ENCODE results near the gene FYCO1.

FYCO1 gene

DNA sequence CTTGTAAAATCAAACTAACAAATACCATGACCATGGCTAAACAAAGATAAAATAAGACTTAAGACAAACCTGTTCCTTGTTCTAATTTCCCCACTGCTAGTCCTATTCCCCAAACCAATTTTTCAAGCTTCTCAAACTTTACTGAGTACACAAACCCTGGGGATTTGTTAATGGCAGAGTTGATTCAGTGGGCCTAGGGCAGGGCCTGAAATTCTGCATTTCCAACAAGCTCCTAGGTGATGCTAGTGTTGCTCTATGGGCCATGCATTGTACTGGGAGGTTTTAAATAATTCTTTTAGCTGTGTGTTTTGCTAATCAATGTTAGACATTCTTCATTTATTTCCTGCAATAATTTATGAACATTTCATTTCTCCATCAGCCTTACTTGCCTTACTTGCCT, 122.6 kb downstream of the FYCO1 start:
- DNase-seq, result no peak
- no peaks in the 10 kb centered on the region for H3K36me3 ChIP-seq
- H3K9me3 ChIP-seq (ENCODE audit: severe bottlenecking), result peaks cover 4% of the 10 kb centered on the region
- no peaks in the 10 kb centered on the region for H3K27me3 ChIP-seq (ENCODE audit: insufficient read depth, low read depth, severe bottlenecking)
- TF ChIP-seq, protein P1, sequence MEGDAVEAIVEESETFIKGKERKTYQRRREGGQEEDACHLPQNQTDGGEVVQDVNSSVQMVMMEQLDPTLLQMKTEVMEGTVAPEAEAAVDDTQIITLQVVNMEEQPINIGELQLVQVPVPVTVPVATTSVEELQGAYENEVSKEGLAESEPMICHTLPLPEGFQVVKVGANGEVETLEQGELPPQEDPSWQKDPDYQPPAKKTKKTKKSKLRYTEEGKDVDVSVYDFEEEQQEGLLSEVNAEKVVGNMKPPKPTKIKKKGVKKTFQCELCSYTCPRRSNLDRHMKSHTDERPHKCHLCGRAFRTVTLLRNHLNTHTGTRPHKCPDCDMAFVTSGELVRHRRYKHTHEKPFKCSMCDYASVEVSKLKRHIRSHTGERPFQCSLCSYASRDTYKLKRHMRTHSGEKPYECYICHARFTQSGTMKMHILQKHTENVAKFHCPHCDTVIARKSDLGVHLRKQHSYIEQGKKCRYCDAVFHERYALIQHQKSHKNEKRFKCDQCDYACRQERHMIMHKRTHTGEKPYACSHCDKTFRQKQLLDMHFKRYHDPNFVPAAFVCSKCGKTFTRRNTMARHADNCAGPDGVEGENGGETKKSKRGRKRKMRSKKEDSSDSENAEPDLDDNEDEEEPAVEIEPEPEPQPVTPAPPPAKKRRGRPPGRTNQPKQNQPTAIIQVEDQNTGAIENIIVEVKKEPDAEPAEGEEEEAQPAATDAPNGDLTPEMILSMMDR (IDR thresholded peaks at IDR 0.05; ENCODE audit: low read depth, low read length), result no peak
- H3K4me3 ChIP-seq (ENCODE audit: low read depth, low read length), result no peak overlapping the region
- no peak overlapping the region for H3K27ac ChIP-seq

DNA sequence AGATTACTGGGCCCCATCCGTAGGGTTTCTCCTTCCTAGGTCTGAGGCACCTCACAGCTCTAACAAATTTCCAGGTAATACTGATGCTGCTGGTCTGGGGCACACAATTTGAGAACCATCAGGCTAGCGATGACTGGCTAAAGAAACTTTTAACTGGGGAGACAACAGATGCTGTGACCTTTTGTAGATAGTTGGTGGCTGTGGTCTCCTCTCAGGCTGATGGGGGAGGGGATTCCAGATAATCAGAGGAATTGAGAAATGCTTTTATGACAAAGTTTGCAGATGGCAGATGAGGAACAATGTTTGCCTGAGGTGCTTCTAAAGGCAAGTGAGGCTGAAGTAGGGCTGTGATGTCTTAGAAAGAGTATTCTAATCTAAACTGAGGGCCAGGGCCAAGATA, 123.1 kb downstream of the FYCO1 start:
- no peak for DNase-seq
- Histone ChIP-seq H3K9me3 (ENCODE audit: severe bottlenecking) (peaks cover 4% of the 10 kb centered on the region), H3K27me3 (ENCODE audit: insufficient read depth, low read depth, severe bottlenecking) (no peaks in the 10 kb centered on the region), H3K27ac (no peak overlapping the region), H3K4me3 (ENCODE audit: low read depth, low read length) (no peak overlapping the region), H3K36me3 (no peaks in the 10 kb centered on the region)
- TF ChIP-seq, protein P1 (IDR thresholded peaks at IDR 0.05; ENCODE audit: low read depth, low read length), result no peak

- no peaks in the 10 kb centered on the region for H3K36me3 ChIP-seq
- no peak overlapping the region for H3K27ac ChIP-seq
- H3K4me3 ChIP-seq (ENCODE audit: low read depth, low read length), result no peak overlapping the region
- no peaks in the 10 kb centered on the region for H3K27me3 ChIP-seq (ENCODE audit: insufficient read depth, low read depth, severe bottlenecking)
- TF ChIP-seq, protein P1 (IDR thresholded peaks at IDR 0.05; ENCODE audit: low read depth, low read length), result no peak
- peaks cover 4% of the 10 kb centered on the region for H3K9me3 ChIP-seq (ENCODE audit: severe bottlenecking)
- DNase-seq, result no peak
These were observed 123.8 kb downstream of the FYCO1 start for GRCh38 chr3:45871780-45872179.

GRCh38 chr3:45870099-45870498, 125.5 kb downstream of the FYCO1 start:
- DNase-seq, result no peak
- no peaks in the 10 kb centered on the region for H3K36me3 ChIP-seq
- H3K27me3 ChIP-seq (ENCODE audit: insufficient read depth, low read depth, severe bottlenecking), result no peaks in the 10 kb centered on the region
- H3K4me3 ChIP-seq (ENCODE audit: low read depth, low read length), result no peak overlapping the region
- TF ChIP-seq, protein P1 (IDR thresholded peaks at IDR 0.05; ENCODE audit: low read depth, low read length), result no peak
- no peak overlapping the region for H3K27ac ChIP-seq
- peaks cover 4% of the 10 kb centered on the region for H3K9me3 ChIP-seq (ENCODE audit: severe bottlenecking)

- H3K4me3 ChIP-seq (ENCODE audit: low read depth, low read length), result no peak overlapping the region
- no peak overlapping the region for H3K27ac ChIP-seq
- DNase-seq, result no peak
- no peaks in the 10 kb centered on the region for H3K27me3 ChIP-seq (ENCODE audit: insufficient read depth, low read depth, severe bottlenecking)
- TF ChIP-seq, protein P1 (IDR thresholded peaks at IDR 0.05; ENCODE audit: low read depth, low read length), result no peak
- H3K36me3 ChIP-seq, result no peaks in the 10 kb centered on the region
- H3K9me3 ChIP-seq (ENCODE audit: severe bottlenecking), result peaks cover 4% of the 10 kb centered on the region
These were observed 126.0 kb downstream of the FYCO1 start for GRCh38 chr3:45869638-45870037.

DNA sequence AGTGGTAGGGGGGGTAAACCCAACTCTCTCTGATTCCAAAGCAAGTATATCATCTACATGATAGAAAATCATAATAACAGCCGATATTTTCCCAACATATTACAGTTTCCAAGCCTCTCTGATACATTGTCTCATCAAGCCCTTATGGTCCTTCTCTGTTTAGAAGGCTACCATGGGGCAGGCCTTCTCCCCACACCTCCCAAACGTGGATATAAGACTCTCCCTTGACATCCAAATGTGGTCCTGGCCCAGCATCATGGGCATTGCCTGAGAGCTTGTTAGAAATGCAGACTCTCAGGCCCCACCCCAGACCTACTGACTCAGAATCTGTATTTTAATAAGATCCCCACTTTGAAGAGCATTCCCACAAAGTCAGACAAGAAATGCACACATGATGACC, 127.0 kb downstream of the FYCO1 start:
- TF ChIP-seq, protein P1 (IDR thresholded peaks at IDR 0.05; ENCODE audit: low read depth, low read length), result no peak
- Histone ChIP-seq H3K27me3 (ENCODE audit: insufficient read depth, low read depth, severe bottlenecking) (no peaks in the 10 kb centered on the region), H3K36me3 (no peaks in the 10 kb centered on the region), H3K27ac (no peak overlapping the region), H3K9me3 (ENCODE audit: severe bottlenecking) (peaks cover 4% of the 10 kb centered on the region), H3K4me3 (ENCODE audit: low read depth, low read length) (no peak overlapping the region)
- DNase-seq, result no peak

Data from WERI-Rb-1 (cell line).